Measurements from ENCODE around the gene IRF8. TPM values are rescaled to one million over a fixed set of nuclear protein-coding genes. Genes with fewer than 3 reads are reported as not detected.

IRF8 gene
- total and polyA plus RNA-seq, 7 donors: 3.5 to 74.0 (median 10.8) TPM

DNA sequence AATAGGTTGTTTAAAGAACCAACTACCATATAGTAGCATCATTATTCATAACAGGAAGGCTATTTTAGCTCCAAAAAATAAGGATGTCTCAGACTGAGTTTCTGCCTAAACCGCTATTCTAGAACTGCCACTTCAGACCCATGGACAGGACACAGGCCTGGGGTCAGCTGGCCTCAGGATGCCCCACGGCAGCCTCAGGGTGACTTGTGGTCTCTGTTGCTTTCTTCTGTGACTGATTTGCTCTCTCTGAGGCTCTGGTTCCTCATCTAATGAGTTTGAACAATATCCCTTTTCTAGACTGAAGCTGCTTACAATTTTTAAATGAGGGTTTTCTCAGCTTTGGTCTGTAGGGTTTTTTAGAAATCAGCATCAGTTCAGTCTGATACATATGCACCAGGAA is 31.8 kb upstream of the IRF8 start:
- no peaks in the 10 kb centered on the region for H3K36me3 ChIP-seq
- intact Hi-C loops (cut with DNase I): no loop called here
- no peak for TF ChIP-seq POLR2A (IDR thresholded peaks at IDR 0.05)
- no peak for TF ChIP-seq POLR2AphosphoS5 (IDR thresholded peaks at IDR 0.05)
- no peak for TF ChIP-seq EP300 (IDR thresholded peaks at IDR 0.05)
- TF ChIP-seq, protein P1, sequence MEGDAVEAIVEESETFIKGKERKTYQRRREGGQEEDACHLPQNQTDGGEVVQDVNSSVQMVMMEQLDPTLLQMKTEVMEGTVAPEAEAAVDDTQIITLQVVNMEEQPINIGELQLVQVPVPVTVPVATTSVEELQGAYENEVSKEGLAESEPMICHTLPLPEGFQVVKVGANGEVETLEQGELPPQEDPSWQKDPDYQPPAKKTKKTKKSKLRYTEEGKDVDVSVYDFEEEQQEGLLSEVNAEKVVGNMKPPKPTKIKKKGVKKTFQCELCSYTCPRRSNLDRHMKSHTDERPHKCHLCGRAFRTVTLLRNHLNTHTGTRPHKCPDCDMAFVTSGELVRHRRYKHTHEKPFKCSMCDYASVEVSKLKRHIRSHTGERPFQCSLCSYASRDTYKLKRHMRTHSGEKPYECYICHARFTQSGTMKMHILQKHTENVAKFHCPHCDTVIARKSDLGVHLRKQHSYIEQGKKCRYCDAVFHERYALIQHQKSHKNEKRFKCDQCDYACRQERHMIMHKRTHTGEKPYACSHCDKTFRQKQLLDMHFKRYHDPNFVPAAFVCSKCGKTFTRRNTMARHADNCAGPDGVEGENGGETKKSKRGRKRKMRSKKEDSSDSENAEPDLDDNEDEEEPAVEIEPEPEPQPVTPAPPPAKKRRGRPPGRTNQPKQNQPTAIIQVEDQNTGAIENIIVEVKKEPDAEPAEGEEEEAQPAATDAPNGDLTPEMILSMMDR (IDR thresholded peaks at IDR 0.05): no peak

DNA sequence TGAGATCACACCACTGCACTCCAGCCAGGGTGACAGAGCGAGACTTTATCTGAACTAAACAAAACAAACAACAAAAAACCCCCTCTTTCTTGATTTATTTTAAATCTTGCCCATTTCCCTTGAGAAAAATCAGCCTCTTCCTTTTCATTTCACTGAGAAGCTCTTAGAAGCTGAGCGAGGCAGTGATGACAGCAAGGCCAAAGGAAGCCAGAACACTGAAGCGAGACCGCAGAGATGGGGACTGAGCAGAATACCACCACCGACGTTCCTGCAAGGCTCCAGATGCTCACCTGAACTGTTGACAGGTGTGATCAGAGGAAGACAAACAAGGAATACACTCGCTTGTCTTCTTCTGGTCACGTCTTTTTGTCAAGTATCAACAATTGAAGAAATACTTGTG is 30.5 kb upstream of the IRF8 start:
- Histone ChIP-seq H3K36me3 (no peaks in the 10 kb centered on the region), H3K27ac (no peak overlapping the region), H3K4me3 (no peak overlapping the region), H3K9me3 (peaks cover 0 to 2% (median 0%) of the 10 kb centered on the region in 4 donors), H3K4me1 (no peaks in the 10 kb centered on the region), H3K27me3 (peaks cover 0 to 12% (median 0%) of the 10 kb centered on the region in 3 donors)
- WGBS, 2 donors: 76 to 94% methylated on average over 8 of the region's 8 CpGs
- TF ChIP-seq POLR2AphosphoS5 (IDR thresholded peaks at IDR 0.05) (no peak), EP300 (IDR thresholded peaks at IDR 0.05) (no peak), POLR2A (IDR thresholded peaks at IDR 0.05) (no peak)
- TF ChIP-seq, protein P1 (IDR thresholded peaks at IDR 0.05): no peak
- intact Hi-C loops (cut with DNase I): no loop called here
- DNase-seq: no peak

More for the DNA sequence above, 31.8 kb upstream of the IRF8 start:
- Histone ChIP-seq H3K27me3 (peaks cover 0 to 5% (median 0%) of the 10 kb centered on the region in 3 donors), H3K4me1 (no peaks in the 10 kb centered on the region), H3K27ac (no peak overlapping the region), H3K4me3 (no peak overlapping the region), H3K9me3 (peaks cover 0 to 2% (median 0%) of the 10 kb centered on the region in 4 donors)
- DNase-seq: no peak
- WGBS, 2 donors: 82 to 95% methylated on average over 2 of the region's 2 CpGs

DNA sequence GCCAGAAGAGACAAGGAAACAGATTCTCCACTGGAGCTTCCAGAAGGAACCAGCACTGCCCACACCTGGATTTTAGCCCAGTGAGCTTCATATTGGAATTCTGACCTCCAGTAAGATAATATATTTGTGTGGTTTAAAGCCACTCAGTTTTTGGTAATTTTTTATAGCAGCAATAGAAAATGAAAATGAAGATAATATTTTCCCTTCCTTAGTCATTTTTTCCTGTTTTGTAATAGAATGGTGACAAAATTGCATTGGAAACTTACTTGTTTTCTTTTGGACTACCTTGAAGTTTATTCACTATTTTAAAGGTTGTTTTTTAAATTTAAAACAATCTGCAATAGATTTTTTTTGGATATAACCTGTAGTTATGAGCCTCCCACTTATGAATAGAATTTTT is 29.8 kb upstream of the IRF8 start:
- H3K4me1 ChIP-seq: no peaks in the 10 kb centered on the region
- DNase-seq: no peak
- H3K27me3 ChIP-seq: peaks cover 0 to 12% (median 0%) of the 10 kb centered on the region in 3 donors
- TF ChIP-seq POLR2A (IDR thresholded peaks at IDR 0.05): no peak
- intact Hi-C loops (cut with DNase I): no loop called here
- no peak overlapping the region for H3K27ac ChIP-seq
- H3K36me3 ChIP-seq: no peaks in the 10 kb centered on the region
- H3K9me3 ChIP-seq: peaks cover 0 to 2% (median 0%) of the 10 kb centered on the region in 4 donors
- no peak overlapping the region for H3K4me3 ChIP-seq

DNA sequence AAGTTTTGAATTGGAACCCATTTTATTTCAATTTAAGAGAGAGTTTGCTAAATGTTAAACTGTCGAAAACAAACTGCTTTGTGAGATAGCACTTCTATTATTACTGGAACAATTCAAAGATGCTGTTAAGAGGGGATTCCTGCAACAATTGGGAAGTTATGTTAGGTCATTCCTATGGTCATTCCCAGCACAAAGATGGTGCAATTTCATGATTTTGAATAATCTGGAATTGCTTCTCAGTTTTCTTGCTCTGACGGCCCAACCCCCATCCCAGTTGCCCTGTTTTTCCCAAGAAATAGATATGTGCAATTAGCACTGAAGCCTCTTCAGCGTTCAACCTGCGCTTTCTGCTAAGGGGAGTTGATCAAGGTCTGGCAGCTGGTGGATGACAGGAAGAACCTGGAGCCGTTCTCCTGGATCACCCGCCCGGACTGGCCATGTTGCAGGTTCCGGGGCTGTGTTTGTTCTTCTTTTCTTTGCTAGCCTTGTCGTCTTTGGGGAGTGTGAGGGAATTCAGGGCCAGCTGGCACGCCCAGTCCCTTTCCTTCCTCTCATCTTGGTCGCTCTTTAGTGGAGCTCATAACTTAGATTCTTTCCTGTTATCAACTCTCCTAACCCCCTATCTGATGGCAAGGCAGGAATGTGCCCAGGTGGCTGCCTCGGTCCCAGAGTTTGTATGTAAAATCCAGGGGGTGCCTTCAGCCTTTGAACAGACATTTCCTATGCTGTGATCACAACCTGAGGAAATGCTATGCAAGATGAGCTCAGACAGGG is 29.0 kb upstream of the IRF8 start:
- DNase-seq: no peak
- Histone ChIP-seq H3K36me3 (no peaks in the 10 kb centered on the region), H3K27ac (peak overlapping the region in 3 of 4 donors; percentile 12 to 54 (median 46)), H3K9me3 (peaks cover 0 to 2% (median 0%) of the 10 kb centered on the region in 4 donors), H3K27me3 (peaks cover 0 to 12% (median 0%) of the 10 kb centered on the region in 3 donors), H3K4me1 (no peaks in the 10 kb centered on the region), H3K4me3 (no peak overlapping the region)
- 27 to 44% methylated on average over 12 of the region's 12 CpGs for WGBS, 2 donors
- intact Hi-C loops (cut with DNase I): no loop called here
- TF ChIP-seq POLR2A (IDR thresholded peaks at IDR 0.05) (no peak), POLR2AphosphoS5 (IDR thresholded peaks at IDR 0.05) (no peak), EP300 (IDR thresholded peaks at IDR 0.05) (no peak)
- TF ChIP-seq, protein P1 (IDR thresholded peaks at IDR 0.05): no peak

DNA sequence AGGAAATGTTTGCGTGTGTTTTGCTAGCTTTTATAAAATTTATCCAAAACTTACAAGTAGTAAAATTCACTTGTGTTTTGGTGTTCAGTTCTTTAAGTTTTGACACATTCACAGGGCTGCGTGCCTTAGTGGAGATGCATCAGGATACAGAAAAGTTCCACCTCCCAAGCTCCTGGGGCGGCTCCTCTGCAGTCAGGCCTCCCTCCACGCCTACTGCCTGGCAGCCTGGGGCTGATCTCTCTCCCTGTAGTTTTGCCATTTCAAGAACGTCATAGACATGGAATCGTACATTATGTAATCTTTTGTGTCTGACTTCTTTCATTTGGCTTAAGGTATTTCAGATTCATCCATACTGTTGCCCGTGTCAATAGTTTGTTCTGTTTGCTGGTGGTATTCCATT is 27.2 kb upstream of the IRF8 start:
- H3K27ac ChIP-seq: no peak overlapping the region
- 89 to 92% methylated on average over 7 of the region's 7 CpGs for WGBS, 2 donors
- no peak overlapping the region for H3K4me3 ChIP-seq
- intact Hi-C loops (cut with DNase I): no loop called here
- H3K36me3 ChIP-seq: no peaks in the 10 kb centered on the region
- H3K9me3 ChIP-seq: peaks cover 0 to 2% (median 0%) of the 10 kb centered on the region in 4 donors
- H3K27me3 ChIP-seq: peaks cover 0 to 12% (median 0%) of the 10 kb centered on the region in 3 donors
- DNase-seq: no peak
- no peak for TF ChIP-seq POLR2A (IDR thresholded peaks at IDR 0.05)
- TF ChIP-seq POLR2AphosphoS5 (IDR thresholded peaks at IDR 0.05): no peak
- TF ChIP-seq, protein P1 (IDR thresholded peaks at IDR 0.05): no peak
- TF ChIP-seq EP300 (IDR thresholded peaks at IDR 0.05): no peak
- H3K4me1 ChIP-seq: no peaks in the 10 kb centered on the region

Data from sigmoid colon (tissue), 7 donors.